Activated effector memory CD4-positive, alpha-beta T cell treated with anti-CD3 and anti-CD28 coated beads, Interleukin-2, amount 50 U/mL, for 16 hours (primary cell): ENCODE results near the gene MBNL1.

Experiments used
- DNase-seq: peaks from one replicate; pipeline ENCODE4 v3.0.0-alpha.2; 2020

MBNL1 gene

DNA sequence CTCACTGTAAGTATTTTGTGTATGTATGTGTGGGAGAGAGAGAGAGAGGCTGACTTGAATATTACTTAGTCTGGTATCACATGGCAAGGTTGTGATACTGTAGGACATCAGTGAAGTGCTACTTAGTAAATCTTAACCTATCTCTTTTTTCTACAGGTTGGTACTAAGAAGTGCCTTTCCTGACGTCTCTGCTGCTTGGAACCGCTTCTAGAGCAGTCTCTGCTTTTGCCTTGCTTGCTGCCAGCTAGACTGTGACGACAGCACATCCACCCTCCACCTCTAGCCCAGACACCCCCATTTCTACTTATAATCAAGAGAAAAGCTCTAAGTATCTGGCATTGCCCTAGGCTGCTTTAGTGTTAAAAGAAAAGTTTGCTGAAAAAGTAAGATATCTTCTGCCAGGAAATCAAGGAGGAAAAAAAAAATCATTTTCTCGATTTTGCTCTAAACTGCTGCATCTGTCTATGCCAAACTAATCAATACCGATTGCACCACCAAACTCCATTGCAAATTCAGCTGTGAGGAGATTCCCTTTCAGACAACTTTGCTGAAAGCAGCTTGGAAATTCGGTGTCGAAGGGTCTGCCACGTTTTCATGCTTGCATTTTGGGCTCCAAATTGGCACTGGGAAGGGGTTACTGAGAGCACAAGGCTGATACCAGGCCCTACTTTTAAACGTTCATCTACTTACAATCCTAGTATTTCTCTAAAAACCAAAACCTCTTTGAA is 30.7 kb downstream of the MBNL1 start:
- peak; percentile 74 for DNase-seq

DNA sequence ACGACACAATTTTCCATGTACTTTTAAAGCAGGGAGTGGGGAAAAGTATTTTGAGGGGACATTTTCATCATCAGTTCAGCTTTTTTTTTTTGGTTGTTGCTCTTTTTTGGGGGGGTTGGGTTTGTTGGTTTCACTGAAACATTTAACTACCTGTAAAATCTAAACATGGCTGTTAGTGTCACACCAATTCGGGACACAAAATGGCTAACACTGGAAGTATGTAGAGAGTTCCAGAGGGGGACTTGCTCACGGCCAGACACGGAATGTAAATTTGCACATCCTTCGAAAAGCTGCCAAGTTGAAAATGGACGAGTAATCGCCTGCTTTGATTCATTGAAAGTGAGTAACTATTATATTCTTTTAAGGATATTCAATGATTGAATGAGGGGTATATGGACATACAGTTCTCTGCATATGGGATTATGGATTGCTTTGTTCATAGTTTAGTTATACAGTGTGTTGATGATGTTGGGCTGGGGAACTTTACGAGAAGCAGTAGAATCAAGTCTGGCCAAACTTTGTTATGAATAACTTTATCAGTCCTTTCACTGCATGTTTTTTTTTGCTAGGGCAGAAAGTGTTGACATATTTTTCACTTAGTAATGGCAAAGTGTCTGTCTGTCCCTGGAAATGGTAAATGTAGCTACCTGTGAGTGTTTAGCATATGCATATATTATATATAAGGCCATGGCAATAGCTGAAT is 31.5 kb downstream of the MBNL1 start:
- DNase-seq = no peak

DNA sequence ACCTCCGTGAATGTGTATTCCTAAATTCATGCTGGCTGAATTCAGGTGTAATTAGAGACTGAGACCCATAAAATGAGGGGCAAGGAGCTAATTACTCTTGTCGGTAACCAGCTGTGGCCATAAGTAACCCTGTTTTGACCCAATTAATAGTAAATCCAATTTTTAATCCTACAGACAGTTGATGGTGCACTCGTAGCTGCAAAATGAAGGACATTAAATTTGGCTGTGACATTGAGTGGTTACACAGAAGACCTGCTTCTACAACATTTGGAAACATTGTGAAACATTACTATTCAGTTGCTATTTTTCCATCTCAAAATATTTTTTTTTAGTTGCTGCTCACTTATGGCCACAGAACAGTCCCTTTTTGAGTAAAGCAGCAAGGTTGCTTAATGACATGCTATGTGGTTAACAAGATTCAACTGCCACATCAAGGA is 33.0 kb downstream of the MBNL1 start:
- no peak for DNase-seq

DNA sequence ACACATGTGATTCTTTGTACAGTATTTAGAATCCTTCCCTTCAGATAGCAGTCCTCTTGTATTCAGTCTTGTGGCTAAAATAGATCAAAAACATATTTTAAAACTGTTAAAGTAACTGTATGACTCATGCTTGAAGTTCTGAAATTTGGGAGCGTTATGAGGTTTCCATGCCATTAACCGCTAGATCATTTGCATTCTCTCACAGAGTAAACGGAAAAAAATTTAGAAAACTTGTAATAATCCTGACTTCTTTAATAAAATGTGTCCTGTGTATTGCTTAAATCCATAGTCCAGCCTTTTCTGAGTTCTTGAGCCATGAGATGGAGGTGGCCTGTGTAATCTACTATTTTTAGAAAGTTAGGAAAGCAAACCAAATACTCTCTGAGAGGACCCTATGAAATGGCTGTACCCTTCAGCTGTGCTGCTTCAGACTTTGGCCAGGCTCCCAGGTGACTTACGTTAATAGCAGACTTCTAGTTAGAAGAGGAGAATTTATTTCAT is 33.8 kb downstream of the MBNL1 start:
- no peak for DNase-seq

DNA sequence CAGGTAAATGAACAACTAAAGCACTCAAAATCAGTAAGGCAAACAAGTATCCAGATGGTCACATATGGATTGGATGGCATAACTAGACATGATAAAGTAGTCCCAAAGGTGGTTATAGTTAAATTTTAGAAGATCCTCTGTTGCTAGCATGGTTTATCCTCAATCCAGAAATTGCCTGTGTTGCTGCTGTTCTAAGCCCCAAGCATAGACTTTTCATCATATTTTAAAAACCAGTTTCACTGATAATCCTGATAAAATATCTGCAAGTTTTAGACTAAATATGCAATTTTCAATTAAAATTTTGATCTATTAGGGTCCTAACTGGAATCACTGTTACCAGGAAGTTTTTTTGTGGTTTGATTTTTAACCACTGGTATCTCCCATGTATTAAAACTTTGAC is 35.4 kb downstream of the MBNL1 start:
- no peak for DNase-seq

DNA sequence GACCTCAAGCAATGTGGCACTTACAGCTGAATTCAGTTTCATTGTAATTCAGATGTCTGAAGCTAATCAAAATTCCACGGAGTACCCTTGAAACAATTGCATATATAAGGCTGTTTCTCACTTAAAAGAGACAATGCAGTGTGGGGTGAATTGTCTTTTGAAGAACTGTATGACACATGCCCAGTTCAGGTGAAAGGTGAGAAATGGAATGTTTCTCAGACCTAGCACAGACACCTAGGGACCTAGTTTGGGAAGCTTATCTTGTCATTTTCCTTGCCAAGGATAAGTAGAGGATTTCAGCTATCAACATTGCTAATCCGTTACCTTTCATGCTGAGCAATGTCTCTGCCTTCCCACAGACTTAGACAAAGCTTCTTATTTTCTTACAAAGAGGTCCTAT is 36.3 kb downstream of the MBNL1 start:
- no peak for DNase-seq

DNA sequence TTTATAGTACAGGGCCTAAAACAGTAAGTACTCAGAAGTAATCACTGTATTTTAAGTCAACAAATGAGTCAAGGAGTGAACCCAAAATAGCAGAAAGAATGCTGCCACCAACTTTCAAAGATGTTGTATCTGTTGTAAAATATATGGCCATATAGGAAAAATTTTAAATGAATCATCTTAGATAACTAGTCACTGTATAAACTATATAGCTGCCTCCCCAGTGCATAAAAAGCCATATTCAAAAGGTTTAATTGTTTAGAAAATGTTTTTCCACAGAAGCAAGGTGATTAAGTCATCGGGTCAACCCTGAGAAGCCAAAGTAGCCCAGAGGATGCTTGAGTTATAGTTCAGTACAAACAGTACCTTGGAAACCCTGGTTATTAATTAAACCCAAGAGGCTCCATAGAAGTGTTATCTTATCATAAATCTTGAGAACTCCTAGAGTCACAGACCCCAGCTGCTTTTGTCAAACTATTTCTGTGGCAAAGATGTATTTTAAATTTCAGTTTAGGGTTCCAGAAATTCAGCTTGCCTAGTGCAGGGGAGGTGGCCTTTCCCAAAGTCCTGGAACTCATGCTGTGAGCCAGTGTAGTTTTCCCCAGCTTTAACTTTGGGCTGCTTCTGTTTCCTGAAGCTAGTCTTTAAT is 39.2 kb downstream of the MBNL1 start:
- DNase-seq = no peak

DNA sequence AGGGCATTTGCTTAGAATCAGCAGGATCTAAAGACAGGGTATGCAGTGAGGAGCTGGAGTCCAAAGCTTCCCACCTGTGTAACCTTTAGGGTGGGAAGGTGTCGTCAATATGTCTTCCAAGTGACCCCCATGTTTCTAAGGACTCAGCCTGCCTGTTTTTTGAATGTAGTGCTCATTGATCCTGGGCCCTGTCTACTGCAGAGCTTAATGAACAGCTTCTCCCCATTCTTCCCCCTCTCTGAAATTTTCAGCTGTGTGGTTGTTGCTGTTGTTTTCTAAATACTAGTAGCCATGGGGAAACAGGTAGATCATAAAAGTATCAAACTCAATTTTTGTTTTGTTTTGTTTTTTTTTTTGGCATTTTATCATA is 39.7 kb downstream of the MBNL1 start:
- no peak for DNase-seq

DNA sequence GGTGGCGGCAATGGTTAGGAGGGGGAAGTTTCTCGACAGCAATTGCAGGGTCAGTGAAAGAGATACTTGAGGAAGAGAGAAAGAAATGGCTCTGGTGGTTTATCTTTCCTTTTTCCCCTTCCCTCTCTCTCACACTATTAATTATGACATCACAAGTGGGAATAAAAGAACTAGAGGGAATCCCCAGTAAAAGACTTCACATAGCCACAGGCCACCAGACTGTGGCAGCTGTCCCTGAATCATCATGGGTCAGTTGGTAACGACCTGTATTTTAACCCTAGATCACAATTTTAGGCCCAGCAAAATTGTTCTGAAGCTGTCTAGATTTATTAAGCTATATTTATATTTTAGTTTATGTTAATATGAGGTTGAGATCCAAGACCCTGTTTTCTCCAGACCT is 40.3 kb downstream of the MBNL1 start:
- no peak for DNase-seq

DNA sequence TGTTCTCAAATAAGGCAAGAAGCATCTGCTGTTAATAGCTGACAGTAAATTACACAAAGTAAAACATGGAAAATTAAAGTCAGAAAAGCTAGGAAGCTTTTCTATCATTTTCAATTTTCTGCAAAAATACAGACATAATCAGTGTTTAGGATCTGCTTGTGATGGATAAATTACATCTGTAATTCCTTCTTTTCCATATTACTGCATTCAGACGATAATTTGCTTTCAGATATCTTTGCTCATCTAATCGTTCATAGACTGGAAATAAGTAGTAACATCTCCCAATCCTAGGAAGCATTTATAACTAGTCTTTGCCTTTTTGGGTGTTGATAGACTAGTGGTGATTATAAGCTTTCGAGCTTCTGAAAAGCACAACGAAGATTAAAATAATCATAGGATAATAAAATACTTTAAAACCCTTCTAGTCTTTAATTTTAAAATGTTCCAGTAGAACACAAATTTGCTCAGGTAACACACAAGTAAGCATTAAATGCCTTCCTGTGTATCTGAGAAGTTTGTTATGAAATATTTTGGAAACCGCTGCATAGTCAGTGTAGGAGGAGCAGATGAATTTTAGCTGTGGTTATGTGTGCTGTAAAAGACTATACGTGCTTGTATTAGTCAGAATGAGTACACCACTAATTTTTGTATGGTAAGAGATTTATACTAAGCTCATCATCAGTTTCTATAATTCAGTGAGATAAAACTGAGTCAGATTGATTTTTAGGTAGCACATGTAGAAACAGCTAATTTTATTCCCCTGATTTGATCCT is 41.0 kb downstream of the MBNL1 start:
- no peak for DNase-seq

DNA sequence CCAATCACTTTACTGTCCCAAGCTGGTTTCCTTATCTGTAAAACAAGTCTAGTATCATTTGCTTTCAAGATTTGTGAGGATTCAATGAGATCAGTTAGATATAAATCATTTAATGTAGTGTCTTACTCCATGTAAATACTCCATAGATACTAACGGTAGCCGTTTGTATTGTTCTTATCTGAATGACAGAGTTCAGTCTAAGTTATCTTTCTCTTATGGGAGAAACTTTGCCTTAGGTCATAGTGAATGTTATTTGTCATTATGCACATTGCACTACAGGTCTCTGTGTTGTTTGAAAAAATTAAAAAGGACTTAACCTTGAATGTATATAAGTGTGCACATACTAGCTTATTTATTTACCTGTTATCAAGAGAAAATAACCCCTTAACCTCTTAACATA is 44.7 kb downstream of the MBNL1 start:
- DNase-seq = no peak

DNA sequence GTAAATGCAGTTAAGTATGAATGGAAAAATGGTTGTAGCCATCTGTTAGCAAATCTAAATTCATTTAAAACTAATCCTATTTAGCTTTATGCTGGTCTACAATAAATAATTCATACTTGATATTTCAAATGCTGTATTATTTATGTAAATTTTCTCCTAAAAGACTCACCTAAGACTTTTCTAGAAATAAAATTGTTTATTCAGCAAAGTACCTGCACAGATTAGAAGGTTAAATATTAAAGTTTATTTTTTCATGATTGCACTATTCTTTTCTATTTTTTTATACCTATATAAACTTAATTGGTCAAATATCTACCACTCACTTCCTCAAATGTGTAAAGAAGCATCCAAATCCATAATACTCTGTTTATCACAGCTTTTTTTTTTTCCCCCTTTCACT is 45.2 kb downstream of the MBNL1 start:
- no peak for DNase-seq

DNA sequence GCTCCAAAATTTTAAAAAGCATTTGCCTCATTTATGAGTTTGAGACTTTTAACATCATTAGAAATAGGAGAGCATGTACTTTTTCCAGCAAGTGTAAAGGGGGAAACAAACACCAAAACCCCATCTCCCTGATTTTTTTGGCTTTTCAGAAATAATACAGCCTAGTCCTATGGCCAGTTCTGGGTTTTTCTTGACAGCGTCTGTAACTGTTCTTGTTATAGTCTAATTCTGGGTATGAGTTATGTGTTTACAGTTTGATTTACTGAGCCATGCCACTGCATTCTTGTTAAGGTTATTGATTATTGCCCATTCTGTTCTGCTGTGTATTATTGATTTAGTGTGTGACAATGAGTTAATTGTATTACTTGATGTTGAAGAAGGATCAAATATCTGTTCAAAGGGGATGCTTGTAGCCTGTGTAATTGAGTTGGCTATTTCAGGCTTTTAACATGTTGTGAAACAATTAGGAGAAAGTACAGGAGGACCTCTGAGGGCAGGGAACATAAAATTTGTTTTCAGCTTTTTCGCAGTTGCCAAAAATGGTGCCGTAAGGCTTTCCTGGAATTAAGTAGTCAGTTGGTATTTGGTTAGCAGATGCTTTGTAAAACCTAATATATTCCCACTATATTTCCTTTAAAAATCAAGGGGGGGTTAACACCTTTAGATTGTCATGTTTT is 46.1 kb downstream of the MBNL1 start:
- DNase-seq = no peak

DNA sequence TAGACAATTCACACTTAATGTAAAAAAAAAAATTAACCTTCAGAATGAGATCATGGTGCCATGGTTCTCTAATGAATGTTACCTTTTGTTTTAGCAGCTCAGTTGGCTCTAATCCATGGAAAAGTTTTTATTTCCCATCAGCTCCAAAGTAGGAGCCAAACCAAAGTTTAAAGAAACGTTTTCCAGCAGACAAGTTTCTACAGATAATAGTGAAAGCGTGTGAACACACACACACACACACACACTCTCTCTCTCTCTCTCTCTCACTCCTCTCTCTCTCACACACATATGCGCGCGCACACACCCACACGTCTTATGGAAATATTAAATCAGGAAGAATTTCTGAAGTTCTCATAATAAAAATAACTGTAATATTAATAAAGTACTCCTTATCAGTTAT is 46.9 kb downstream of the MBNL1 start:
- no peak for DNase-seq

DNA sequence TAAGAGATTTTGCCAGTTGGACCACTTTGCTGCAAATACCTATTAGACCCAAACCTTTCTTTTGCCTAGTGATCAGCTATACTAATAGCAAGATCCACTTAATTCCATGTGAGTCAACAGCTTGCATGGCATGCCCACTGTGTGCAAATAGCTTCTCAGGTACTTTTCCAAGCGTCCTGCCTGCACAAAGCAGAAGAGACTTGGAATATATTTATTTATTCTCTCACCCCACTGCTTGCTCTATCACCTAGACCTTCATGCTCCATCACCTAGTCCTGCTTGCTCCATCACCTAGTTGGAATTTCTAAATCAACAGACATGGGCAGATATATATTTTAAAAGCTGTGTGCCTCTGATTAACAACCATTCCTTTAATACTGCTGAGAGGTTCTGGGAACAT is 47.6 kb downstream of the MBNL1 start:
- no peak for DNase-seq

DNA sequence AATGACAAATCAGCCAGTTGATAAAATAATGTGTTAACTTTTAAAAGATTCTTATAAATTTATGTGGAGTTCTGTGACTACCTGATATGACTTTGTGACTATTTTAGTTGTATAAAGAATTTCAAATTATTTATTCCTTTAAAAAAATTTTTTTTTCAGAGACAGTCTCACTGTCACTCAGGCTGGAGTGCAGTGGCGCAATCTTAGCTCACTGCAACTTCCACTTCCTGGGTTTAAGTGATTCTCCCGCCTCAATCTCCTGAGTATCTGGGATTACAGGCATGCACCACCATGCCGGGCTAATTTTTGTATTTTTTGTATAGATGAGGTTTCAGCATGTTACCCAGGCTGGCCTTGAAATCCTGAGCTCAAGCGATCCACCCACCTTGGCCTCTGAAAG is 48.5 kb downstream of the MBNL1 start:
- no peak for DNase-seq

DNA sequence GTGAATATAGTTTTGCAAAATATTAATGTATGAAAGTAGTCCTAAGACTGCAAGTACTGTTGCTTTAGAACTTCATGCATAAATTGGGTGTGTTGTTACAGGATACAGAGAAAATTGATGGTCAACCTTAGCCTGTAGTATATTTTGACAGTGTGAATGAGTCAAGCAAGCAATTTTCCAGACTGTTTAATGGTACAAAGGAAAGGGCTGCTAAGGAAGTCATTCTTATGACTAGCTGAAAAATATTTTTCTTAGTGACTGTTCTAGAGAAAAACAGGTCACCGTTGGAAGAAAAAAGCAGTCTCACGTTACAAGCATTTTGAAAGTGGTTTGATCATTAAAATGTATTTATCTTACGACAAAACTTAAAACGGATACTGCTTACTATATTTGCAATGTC is 49.2 kb downstream of the MBNL1 start:
- DNase-seq = no peak

DNA sequence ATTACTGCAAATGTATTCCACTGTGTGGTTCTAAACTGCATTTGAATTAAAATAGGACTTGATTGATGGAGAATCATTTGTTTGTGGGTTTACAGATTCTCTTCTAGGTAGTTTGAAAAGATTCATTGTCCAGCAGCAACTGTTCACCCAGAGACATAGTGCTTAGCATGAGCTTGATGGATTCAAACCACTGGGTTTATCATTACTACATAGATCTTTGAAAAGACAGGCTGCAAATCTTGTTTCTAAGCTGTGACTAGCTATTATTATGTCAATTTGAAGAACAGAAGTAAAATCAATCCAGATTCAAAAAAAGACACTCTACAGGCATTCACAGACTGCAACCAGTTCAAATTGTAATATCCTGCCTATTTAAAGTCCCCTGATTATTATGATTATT is 49.8 kb downstream of the MBNL1 start:
- DNase-seq = no peak

DNA sequence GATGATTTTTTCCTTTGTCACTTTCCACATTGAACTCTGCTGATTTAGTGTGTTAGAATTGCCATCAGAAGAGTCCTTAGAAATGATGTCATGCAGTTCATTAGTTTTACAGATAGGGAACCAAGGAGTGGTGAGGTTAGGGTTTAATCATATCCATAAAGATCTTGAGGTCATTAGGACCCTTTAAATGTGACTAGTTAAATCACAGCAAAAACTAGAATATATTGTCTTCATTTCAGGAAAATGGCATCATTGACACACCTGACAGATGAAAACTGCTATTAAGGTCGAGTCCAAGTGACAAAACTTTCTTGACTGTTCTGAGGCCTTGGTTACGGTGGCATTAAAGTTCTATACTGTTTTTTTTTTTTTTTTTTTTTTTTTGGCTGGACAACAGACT is 50.5 kb downstream of the MBNL1 start:
- no peak for DNase-seq

DNA sequence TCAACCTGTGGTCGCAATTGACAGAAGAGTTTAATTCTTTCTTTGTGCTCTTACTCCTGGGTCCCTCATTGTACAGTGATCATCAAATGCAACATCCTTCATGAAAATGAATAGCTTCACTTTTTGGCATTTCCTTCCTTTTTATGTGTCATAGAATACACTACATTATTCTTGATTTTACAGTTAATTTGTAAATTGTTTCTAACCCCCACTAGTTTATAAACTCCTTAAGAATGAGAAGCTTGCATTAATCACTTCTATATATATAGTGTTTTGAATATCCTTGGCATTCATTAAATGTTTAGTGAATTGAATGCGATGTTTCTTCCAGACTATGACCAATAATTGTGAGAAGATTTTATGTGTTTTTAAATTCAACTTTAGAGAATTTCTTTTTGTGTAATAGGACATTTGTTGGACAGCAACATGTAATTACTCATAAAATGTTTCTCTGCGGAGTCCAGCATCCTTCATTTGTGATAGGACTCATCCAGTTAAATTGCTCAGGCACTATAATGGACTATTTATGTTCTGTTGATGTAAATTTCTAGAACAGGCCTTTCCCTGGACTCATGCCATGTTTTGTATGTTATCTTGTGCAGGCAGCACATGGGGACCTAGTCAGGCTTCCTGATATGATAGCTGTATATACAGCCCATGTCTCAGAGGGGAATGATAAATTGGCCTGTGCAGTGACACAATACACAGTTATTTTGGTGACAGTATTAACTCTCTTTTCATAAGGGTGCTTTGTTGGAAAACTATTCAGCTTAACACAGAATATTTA is 51.3 kb downstream of the MBNL1 start:
- no peak for DNase-seq

DNA sequence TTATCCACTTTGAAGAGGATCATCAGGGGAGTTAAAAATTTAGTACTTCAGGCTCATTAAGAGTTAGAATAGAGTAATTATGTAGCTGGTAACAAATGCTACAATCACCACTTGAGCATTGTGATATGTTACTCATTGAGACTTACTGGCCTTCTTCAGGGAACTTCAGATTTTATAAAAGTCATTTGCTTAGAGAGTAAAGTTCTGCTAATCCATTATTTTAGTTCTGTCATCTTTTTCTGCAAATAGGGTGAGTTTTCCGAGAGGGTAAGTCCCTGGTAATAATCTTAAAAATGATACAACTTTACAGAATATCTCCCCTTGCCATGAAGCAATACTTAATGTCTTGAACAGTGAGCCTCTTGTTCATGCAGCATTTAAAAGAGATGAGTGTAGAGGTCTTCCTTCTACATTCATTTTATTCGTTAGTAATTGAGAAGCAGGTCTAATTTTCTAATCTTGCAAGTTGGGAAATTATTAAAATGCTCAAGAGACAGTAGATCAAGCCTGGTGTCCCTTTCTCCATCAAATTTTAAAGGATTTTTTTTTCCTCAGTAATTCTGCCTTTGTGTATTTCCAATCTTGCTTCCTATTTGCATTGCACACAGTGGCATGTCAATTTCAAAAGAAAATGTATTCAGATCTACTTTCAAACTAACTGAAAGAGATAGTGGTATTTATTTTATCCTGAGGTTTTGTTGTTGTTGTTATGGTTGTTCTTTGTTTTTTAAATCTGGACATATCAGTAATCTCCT is 52.6 kb downstream of the MBNL1 start:
- DNase-seq = no peak
